GM23338 (cell line): ENCODE results near the gene GPR171. TPM values are rescaled to one million over a fixed set of nuclear protein-coding genes. Genes with fewer than 3 reads are reported as not detected.
A peak's percentile ranks its signal among the peaks of the same experiment; 100 is the strongest.

Experiments used
- ATAC-seq: fragments of 200-7000 bp; cut with Tn5 transposase; 3 replicates; pipeline ENCODE4 v1.9.1; 2020
- DNase-seq: peaks from one replicate; pipeline ENCODE4 v3.0.0-alpha.2; 2015; ENCODE audit warnings: low spot score
- H2AFZ ChIP-seq: fragments of 200-600 bp; sonication (generic); 2 replicates; pipeline ENCODE4 v1.8.0; 2016; ENCODE audit warnings: antibody characterized with exemption, mild to moderate bottlenecking, moderate library complexity
- H3F3A ChIP-seq: fragments of 200-600 bp; sonication (generic); replicated peaks from 2 replicates; pipeline ENCODE4 v1.8.0; 2017; ENCODE audit warnings: antibody characterized with exemption, mixed run types, low read depth
- H3K27ac ChIP-seq: fragments of 200-600 bp; sonication (generic); 2 replicates; pipeline ENCODE4 v1.6.1; 2016; ENCODE audit warnings: low read depth
- H3K27me3 ChIP-seq: fragments of 200-600 bp; sonication (generic); 2 replicates; pipeline ENCODE4 v1.8.0; 2016; ENCODE audit warnings: mild to moderate bottlenecking, mixed run types, moderate library complexity; ENCODE audit not compliant: insufficient read depth
- H3K36me3 ChIP-seq: fragments of 200-600 bp; sonication (generic); 2 replicates; pipeline ENCODE4 v1.8.0; 2016; ENCODE audit warnings: mild to moderate bottlenecking; ENCODE audit not compliant: insufficient read depth
- H3K4me1 ChIP-seq: fragments of 200-600 bp; sonication (generic); 2 replicates; pipeline ENCODE4 v1.8.0; 2016; ENCODE audit warnings: mild to moderate bottlenecking, moderate library complexity; ENCODE audit not compliant: insufficient read depth
- H3K4me2 ChIP-seq: fragments of 200-600 bp; sonication (generic); 2 replicates; pipeline ENCODE4 v1.7.1; 2017; ENCODE audit warnings: mixed run types
- H3K4me3 ChIP-seq: fragments of 200-600 bp; sonication (generic); 2 replicates; pipeline ENCODE4 v1.6.1; 2016; ENCODE audit warnings: mixed run types
- H3K79me2 ChIP-seq: fragments of 200-600 bp; sonication (generic); replicated peaks from 2 replicates; pipeline ENCODE4 v1.8.0; 2017; ENCODE audit warnings: mild to moderate bottlenecking; ENCODE audit not compliant: insufficient read depth
- H3K9me2 ChIP-seq: fragments of 200-600 bp; sonication (generic); 2 replicates; pipeline ENCODE4 v1.8.0; 2017; ENCODE audit not compliant: insufficient read depth
- H4K20me1 ChIP-seq: fragments of 200-600 bp; sonication (generic); replicated peaks from 2 replicates; pipeline ENCODE4 v1.8.0; 2017; ENCODE audit warnings: mild to moderate bottlenecking; ENCODE audit not compliant: insufficient read depth
- H3K27ac Mint-ChIP-seq: 2 replicates; pipeline ENCODE4 v1.8.0; 2020; ENCODE audit warnings: inconsistent platforms, mild to moderate bottlenecking, moderate library complexity, mixed read lengths
- H3K27me3 Mint-ChIP-seq: 3 replicates; pipeline ENCODE4 v1.8.0; 2022; ENCODE audit warnings: low read depth, mild to moderate bottlenecking, moderate library complexity, mixed read lengths, inconsistent platforms; ENCODE audit not compliant: insufficient read depth, poor library complexity
- H3K36me3 Mint-ChIP-seq: 3 replicates; pipeline ENCODE4 v1.8.0; 2021; ENCODE audit warnings: low read depth, mild to moderate bottlenecking, inconsistent platforms, moderate library complexity, mixed read lengths
- H3K4me1 Mint-ChIP-seq: 3 replicates; pipeline ENCODE4 v1.8.0; 2020; ENCODE audit warnings: mild to moderate bottlenecking, inconsistent platforms, mixed read lengths
- H3K4me3 Mint-ChIP-seq: 3 replicates; pipeline ENCODE4 v1.8.0; 2021; ENCODE audit warnings: moderate library complexity, mild to moderate bottlenecking, inconsistent platforms, mixed read lengths
- H3K9me3 Mint-ChIP-seq: 3 replicates; pipeline ENCODE4 v1.8.0; 2020; ENCODE audit warnings: moderate library complexity, mild to moderate bottlenecking, inconsistent platforms, mixed read lengths
- CREB1 ChIP-seq: fragments of 250-450 bp; sonication (Bioruptor Pico); IDR thresholded peaks from 2 replicates; pipeline ENCODE4 v1.5.0; 2020; ENCODE audit warnings: low read depth, mild to moderate bottlenecking, moderate library complexity
- EZH2phosphoT487 ChIP-seq: fragments of 200-600 bp; sonication (generic); IDR thresholded peaks from one replicate; pipeline ENCODE4 v1.8.1; 2018; ENCODE audit warnings: antibody characterized with exemption; ENCODE audit not compliant: unreplicated experiment
- STAT1 ChIP-seq: IDR thresholded peaks from one replicate; pipeline ENCODE4 v1.6.1; 2016; ENCODE audit warnings: antibody characterized with exemption; ENCODE audit not compliant: unreplicated experiment
- ZNF114 ChIP-seq: fragments of 250-450 bp; sonication (Bioruptor Pico); IDR thresholded peaks from 2 replicates; pipeline ENCODE4 v1.5.0; 2020; ENCODE audit warnings: mild to moderate bottlenecking, moderate library complexity
- ZNF331 ChIP-seq: fragments of 250-450 bp; sonication (Bioruptor Pico); IDR thresholded peaks from 2 replicates; pipeline ENCODE4 v1.5.0; 2020; ENCODE audit warnings: low read depth, mild to moderate bottlenecking, moderate library complexity
- polyA plus RNA-seq: library from polyadenylated mRNA; unstranded; fragments of >200 nt; fragmentation: Nextera tagmentation; extraction: Ambion mirVana; gene quantifications from 2 replicates; pipeline ENCODE4 v1.2.1, GENCODE V29; 2016
- total RNA-seq: library from RNA; depleted of rRNA; stranded (reverse); fragments of >200 nt; shearing (Covaris generic); gene quantifications from 2 replicates; pipeline ENCODE4 v1.2.3, GENCODE V29; 2014
- TF ChIP-seq, protein P1 (sequence below): IDR thresholded peaks from 2 replicates; pipeline ENCODE4 v1.6.1; 2016; ENCODE audit warnings: antibody characterized with exemption
- TF ChIP-seq, protein P2 (sequence below): fragments of 250-450 bp; sonication (Bioruptor Pico); IDR thresholded peaks from 2 replicates; pipeline ENCODE4 v1.5.0; 2020; ENCODE audit warnings: mild to moderate bottlenecking, moderate library complexity
- TF ChIP-seq, protein P3 (sequence below): IDR thresholded peaks from one replicate; pipeline ENCODE4 v1.6.1; 2018; ENCODE audit warnings: antibody characterized with exemption; ENCODE audit not compliant: unreplicated experiment

Gene GPR171
- total and polyA plus RNA-seq, 2 experiments from 2014 or later, result 3.4 TPM; not detected in 1

DNA sequence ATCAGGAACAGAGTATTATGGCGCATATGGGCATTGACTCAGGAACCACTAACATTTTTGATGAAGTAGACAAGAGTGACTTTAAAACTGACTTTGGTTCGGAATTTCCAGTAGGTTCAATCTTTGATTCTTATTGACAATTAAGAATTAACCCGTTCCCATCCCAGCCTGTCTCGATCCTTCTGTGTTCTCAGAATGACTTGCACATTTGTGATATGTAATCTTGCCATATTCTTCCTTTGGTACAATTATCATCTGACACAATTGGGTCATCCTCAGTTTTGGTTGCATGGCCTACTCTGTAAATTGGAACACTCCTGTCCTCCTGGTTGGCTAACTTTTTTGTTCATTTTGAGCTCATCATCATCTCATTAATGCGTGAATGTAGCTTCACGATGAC lies 10.5 kb downstream of the GPR171 start:
- Histone ChIP-seq H3K4me2 (no peak overlapping the region), H3K4me1 (no peaks in the 10 kb centered on the region), H4K20me1 (no peaks in the 10 kb centered on the region), H3K27me3 (no peaks in the 10 kb centered on the region), H3K9me2 (no peaks in the 10 kb centered on the region), H2AFZ (no peak overlapping the region), H3K4me3 (no peak overlapping the region), H3K36me3 (peaks cover 3% of the 10 kb centered on the region; the same call in 1 of the 2 replicates), H3K27ac (no peak overlapping the region), H3F3A (no peaks in the 10 kb centered on the region), H3K79me2 (no peaks in the 10 kb centered on the region)
- Mint-ChIP-seq H3K4me1 (no peaks in the 10 kb centered on the region), H3K4me3 (no peak overlapping the region), H3K27ac (peak overlapping the region; percentile 30), H3K36me3 (peaks cover 10% of the 10 kb centered on the region; the same call in 1 of the 3 replicates), H3K9me3 (no peaks in the 10 kb centered on the region), H3K27me3 (peaks cover 3% of the 10 kb centered on the region)
- no peak for TF ChIP-seq ZNF331
- TF ChIP-seq, protein P1, sequence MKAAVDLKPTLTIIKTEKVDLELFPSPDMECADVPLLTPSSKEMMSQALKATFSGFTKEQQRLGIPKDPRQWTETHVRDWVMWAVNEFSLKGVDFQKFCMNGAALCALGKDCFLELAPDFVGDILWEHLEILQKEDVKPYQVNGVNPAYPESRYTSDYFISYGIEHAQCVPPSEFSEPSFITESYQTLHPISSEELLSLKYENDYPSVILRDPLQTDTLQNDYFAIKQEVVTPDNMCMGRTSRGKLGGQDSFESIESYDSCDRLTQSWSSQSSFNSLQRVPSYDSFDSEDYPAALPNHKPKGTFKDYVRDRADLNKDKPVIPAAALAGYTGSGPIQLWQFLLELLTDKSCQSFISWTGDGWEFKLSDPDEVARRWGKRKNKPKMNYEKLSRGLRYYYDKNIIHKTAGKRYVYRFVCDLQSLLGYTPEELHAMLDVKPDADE, result no peak
- TF ChIP-seq, protein P2, sequence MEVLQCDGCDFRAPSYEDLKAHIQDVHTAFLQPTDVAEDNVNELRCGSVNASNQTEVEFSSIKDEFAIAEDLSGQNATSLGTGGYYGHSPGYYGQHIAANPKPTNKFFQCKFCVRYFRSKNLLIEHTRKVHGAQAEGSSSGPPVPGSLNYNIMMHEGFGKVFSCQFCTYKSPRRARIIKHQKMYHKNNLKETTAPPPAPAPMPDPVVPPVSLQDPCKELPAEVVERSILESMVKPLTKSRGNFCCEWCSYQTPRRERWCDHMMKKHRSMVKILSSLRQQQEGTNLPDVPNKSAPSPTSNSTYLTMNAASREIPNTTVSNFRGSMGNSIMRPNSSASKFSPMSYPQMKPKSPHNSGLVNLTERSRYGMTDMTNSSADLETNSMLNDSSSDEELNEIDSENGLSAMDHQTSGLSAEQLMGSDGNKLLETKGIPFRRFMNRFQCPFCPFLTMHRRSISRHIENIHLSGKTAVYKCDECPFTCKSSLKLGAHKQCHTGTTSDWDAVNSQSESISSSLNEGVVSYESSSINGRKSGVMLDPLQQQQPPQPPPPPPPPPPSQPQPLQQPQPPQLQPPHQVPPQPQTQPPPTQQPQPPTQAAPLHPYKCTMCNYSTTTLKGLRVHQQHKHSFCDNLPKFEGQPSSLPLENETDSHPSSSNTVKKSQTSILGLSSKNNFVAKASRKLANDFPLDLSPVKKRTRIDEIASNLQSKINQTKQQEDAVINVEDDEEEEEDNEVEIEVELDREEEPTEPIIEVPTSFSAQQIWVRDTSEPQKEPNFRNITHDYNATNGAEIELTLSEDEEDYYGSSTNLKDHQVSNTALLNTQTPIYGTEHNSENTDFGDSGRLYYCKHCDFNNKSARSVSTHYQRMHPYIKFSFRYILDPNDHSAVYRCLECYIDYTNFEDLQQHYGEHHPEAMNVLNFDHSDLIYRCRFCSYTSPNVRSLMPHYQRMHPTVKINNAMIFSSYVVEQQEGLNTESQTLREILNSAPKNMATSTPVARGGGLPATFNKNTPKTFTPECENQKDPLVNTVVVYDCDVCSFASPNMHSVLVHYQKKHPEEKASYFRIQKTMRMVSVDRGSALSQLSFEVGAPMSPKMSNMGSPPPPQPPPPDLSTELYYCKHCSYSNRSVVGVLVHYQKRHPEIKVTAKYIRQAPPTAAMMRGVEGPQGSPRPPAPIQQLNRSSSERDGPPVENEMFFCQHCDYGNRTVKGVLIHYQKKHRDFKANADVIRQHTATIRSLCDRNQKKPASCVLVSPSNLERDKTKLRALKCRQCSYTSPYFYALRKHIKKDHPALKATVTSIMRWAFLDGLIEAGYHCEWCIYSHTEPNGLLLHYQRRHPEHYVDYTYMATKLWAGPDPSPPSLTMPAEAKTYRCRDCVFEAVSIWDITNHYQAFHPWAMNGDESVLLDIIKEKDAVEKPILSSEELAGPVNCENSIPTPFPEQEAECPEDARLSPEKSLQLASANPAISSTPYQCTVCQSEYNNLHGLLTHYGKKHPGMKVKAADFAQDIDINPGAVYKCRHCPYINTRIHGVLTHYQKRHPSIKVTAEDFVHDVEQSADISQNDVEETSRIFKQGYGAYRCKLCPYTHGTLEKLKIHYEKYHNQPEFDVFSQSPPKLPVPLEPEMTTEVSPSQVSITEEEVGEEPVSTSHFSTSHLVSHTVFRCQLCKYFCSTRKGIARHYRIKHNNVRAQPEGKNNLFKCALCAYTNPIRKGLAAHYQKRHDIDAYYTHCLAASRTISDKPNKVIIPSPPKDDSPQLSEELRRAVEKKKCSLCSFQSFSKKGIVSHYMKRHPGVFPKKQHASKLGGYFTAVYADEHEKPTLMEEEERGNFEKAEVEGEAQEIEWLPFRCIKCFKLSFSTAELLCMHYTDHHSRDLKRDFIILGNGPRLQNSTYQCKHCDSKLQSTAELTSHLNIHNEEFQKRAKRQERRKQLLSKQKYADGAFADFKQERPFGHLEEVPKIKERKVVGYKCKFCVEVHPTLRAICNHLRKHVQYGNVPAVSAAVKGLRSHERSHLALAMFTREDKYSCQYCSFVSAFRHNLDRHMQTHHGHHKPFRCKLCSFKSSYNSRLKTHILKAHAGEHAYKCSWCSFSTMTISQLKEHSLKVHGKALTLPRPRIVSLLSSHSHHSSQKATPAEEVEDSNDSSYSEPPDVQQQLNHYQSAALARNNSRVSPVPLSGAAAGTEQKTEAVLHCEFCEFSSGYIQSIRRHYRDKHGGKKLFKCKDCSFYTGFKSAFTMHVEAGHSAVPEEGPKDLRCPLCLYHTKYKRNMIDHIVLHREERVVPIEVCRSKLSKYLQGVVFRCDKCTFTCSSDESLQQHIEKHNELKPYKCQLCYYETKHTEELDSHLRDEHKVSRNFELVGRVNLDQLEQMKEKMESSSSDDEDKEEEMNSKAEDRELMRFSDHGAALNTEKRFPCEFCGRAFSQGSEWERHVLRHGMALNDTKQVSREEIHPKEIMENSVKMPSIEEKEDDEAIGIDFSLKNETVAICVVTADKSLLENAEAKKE (CRISPR knock-in tag), result no peak
- no peak for TF ChIP-seq EZH2phosphoT487
- no peak for TF ChIP-seq CREB1 (CRISPR knock-in tag)
- TF ChIP-seq, protein P3, sequence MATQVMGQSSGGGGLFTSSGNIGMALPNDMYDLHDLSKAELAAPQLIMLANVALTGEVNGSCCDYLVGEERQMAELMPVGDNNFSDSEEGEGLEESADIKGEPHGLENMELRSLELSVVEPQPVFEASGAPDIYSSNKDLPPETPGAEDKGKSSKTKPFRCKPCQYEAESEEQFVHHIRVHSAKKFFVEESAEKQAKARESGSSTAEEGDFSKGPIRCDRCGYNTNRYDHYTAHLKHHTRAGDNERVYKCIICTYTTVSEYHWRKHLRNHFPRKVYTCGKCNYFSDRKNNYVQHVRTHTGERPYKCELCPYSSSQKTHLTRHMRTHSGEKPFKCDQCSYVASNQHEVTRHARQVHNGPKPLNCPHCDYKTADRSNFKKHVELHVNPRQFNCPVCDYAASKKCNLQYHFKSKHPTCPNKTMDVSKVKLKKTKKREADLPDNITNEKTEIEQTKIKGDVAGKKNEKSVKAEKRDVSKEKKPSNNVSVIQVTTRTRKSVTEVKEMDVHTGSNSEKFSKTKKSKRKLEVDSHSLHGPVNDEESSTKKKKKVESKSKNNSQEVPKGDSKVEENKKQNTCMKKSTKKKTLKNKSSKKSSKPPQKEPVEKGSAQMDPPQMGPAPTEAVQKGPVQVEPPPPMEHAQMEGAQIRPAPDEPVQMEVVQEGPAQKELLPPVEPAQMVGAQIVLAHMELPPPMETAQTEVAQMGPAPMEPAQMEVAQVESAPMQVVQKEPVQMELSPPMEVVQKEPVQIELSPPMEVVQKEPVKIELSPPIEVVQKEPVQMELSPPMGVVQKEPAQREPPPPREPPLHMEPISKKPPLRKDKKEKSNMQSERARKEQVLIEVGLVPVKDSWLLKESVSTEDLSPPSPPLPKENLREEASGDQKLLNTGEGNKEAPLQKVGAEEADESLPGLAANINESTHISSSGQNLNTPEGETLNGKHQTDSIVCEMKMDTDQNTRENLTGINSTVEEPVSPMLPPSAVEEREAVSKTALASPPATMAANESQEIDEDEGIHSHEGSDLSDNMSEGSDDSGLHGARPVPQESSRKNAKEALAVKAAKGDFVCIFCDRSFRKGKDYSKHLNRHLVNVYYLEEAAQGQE, result no peak
- no peak for TF ChIP-seq ZNF114 (CRISPR knock-in tag)
- TF ChIP-seq STAT1, result no peak
- DNase-seq (no peak), ATAC-seq (no peak)
